Sigmoid colon (tissue), 7 donors: ENCODE measurements around the gene LPIN3. TPM values are rescaled to one million over a fixed set of nuclear protein-coding genes. Genes with fewer than 3 reads are reported as not detected.

Experiments used
- DNase-seq: peaks from one replicate; pipeline ENCODE4 v3.0.0-alpha.2; 2019
- H3K27ac ChIP-seq, 4 donors: fragments of 200-600 bp; sonication (generic); one replicate each; pipeline ENCODE4 v1.5.1; 2016 to 2019; ENCODE audit warnings: mild to moderate bottlenecking in 1 of 4
- H3K27me3 ChIP-seq, 3 donors: fragments of 200-600 bp; sonication (generic); one replicate each; pipeline ENCODE4 v1.5.1; 2019; ENCODE audit warnings: mild to moderate bottlenecking in 1 of 3
- H3K36me3 ChIP-seq, 4 donors: fragments of 200-600 bp; sonication (generic); one replicate each; pipeline ENCODE4 v1.5.1; 2016 to 2019
- H3K4me1 ChIP-seq, 4 donors: fragments of 200-600 bp; sonication (generic); one replicate each; pipeline ENCODE4 v1.5.1; 2017 to 2019
- H3K4me3 ChIP-seq, 4 donors: fragments of 200-600 bp; sonication (generic); one replicate each; pipeline ENCODE4 v1.5.1; 2017 to 2019; ENCODE audit warnings: mild to moderate bottlenecking in 2 of 4, moderate library complexity in 1 of 4
- H3K9me3 ChIP-seq, 4 donors: fragments of 200-600 bp in 3 of 4; sonication (generic) in 3 of 4; one replicate each; pipeline versions ENCODE4 v1.5.1 to v1.6.1; 2013 to 2019
- EP300 ChIP-seq, 4 donors: sonication (generic); formaldehyde crosslinking; IDR thresholded peaks; one replicate each; pipeline ENCODE4 v1.6.1; 2017; ENCODE audit warnings: antibody characterized with exemption in 4 of 4
- POLR2A ChIP-seq, 2 donors: fragments of 450-650 bp; IDR thresholded peaks; one replicate each; pipeline ENCODE4 v1.6.1; 2016; ENCODE audit warnings: antibody characterized with exemption in 2 of 2, mild to moderate bottlenecking in 2 of 2, moderate library complexity in 2 of 2
- POLR2AphosphoS5 ChIP-seq, 4 donors: sonication (generic); formaldehyde crosslinking; IDR thresholded peaks; one replicate each; pipeline ENCODE4 v1.6.1; 2017; ENCODE audit warnings: antibody characterized with exemption in 4 of 4
- WGBS, 2 donors: extraction: QIAGEN DNeasy Blood & Tissue Kit; methylation state at CpG; one replicate each; pipeline ENCODE4 v1.1.7; 2013; 5-methylcytosine and 5-hydroxymethylcytosine counted together
- intact Hi-C: fragments of 100-400 bp; cut with DNase I; formaldehyde crosslinking; loops from one replicate; pipeline ENCODE4 v1.15.1; 2023
- polyA plus RNA-seq, 3 donors: library from polyadenylated mRNA; stranded (reverse); fragments of 200-250 nt; gene quantifications; one replicate each; pipeline ENCODE4 v1.2.3, GENCODE V29; 2013
- total RNA-seq, 4 donors: library from RNA; depleted of rRNA; stranded (reverse); fragments of >200 nt; gene quantifications; one replicate each; pipeline ENCODE4 v1.1.0, GENCODE V29; 2016
- TF ChIP-seq, protein P1 (sequence below), 4 experiments: fragments of 450-650 bp in 3 of 4; fragments of 200-600 bp in 1 of 4; IDR thresholded peaks; one replicate each; pipeline ENCODE4 v1.5.1; 2016 to 2019; ENCODE audit warnings: antibody characterized with exemption in 4 of 4, mild to moderate bottlenecking in 3 of 4, moderate library complexity in 2 of 4
- donor health status: healthy with polysubstance abuse.
- donor health status: Bipolar disorder and iron deficiency.
- donor health status: healthy.

The LPIN3 gene
- total and polyA plus RNA-seq, 7 donors, result 6.7 to 50.9 (median 12.3) TPM

- no peak overlapping the region for H3K4me3 ChIP-seq
- TF ChIP-seq EP300 (IDR thresholded peaks at IDR 0.05) (no peak), POLR2AphosphoS5 (IDR thresholded peaks at IDR 0.05) (peak in 1 of 4 donors; percentile 45)
- 79% methylated on average over 14 of the region's 14 CpGs for WGBS, 2 donors
- H3K4me1 ChIP-seq, result peaks cover 0 to 6% (median 0%) of the 10 kb centered on the region in 4 donors
- no peaks in the 10 kb centered on the region for H3K36me3 ChIP-seq
- no peaks in the 10 kb centered on the region for H3K9me3 ChIP-seq
- peak overlapping the region in 1 of 4 donors; percentile 1 for H3K27ac ChIP-seq
- intact Hi-C loops, result no loop called here
- DNase-seq, result peak; percentile 41
- H3K27me3 ChIP-seq, result no peaks in the 10 kb centered on the region
These were observed 46.1 kb downstream of the LPIN3 start for GRCh38 chr20:41386502-41387427.

GRCh38 chr20:41387444-41387851, 46.8 kb downstream of the LPIN3 start:
- DNase-seq, result no peak
- intact Hi-C loops, result no loop called here
- no peaks in the 10 kb centered on the region for H3K9me3 ChIP-seq
- TF ChIP-seq EP300 (IDR thresholded peaks at IDR 0.05) (no peak), POLR2A (IDR thresholded peaks at IDR 0.05) (no peak), POLR2AphosphoS5 (IDR thresholded peaks at IDR 0.05) (no peak)
- TF ChIP-seq, protein P1, sequence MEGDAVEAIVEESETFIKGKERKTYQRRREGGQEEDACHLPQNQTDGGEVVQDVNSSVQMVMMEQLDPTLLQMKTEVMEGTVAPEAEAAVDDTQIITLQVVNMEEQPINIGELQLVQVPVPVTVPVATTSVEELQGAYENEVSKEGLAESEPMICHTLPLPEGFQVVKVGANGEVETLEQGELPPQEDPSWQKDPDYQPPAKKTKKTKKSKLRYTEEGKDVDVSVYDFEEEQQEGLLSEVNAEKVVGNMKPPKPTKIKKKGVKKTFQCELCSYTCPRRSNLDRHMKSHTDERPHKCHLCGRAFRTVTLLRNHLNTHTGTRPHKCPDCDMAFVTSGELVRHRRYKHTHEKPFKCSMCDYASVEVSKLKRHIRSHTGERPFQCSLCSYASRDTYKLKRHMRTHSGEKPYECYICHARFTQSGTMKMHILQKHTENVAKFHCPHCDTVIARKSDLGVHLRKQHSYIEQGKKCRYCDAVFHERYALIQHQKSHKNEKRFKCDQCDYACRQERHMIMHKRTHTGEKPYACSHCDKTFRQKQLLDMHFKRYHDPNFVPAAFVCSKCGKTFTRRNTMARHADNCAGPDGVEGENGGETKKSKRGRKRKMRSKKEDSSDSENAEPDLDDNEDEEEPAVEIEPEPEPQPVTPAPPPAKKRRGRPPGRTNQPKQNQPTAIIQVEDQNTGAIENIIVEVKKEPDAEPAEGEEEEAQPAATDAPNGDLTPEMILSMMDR (IDR thresholded peaks at IDR 0.05), result no peak
- WGBS, 2 donors, result 51 to 59% methylated on average over 9 of the region's 9 CpGs
- H3K36me3 ChIP-seq, result no peaks in the 10 kb centered on the region
- no peaks in the 10 kb centered on the region for H3K27me3 ChIP-seq
- H3K4me3 ChIP-seq, result no peak overlapping the region
- H3K4me1 ChIP-seq, result peaks cover 0 to 6% (median 0%) of the 10 kb centered on the region in 4 donors
- H3K27ac ChIP-seq, result peak overlapping the region in 1 of 4 donors; percentile 1

DNA sequence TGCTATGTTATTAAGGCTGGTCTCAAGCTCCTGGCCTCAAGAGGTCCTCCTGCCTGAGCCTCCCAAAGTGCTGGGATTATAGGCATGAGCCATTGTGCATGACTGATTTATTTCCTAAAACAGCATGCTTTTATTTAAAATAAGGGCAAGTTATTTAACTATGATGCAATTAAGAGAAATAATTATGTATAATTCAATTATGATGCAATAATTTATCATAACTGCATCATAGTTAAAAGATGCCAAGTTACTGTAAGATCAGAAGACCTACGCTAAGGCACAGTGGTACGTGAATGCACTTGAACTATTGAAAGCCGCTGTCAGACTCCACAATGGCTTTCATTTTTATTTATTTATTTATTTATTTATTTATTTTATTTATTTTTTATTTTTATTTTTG, 50.3 kb downstream of the LPIN3 start:
- no peaks in the 10 kb centered on the region for H3K9me3 ChIP-seq
- no peak overlapping the region for H3K4me3 ChIP-seq
- H3K27me3 ChIP-seq, result peaks cover 0 to 4% (median 0%) of the 10 kb centered on the region in 3 donors
- no peaks in the 10 kb centered on the region for H3K36me3 ChIP-seq
- DNase-seq, result no peak
- H3K4me1 ChIP-seq, result peaks cover 0 to 34% (median 11%) of the 10 kb centered on the region in 4 donors
- intact Hi-C loops, result no loop called here
- no peak overlapping the region for H3K27ac ChIP-seq
- TF ChIP-seq POLR2AphosphoS5 (IDR thresholded peaks at IDR 0.05), result no peak
- TF ChIP-seq, protein P1 (IDR thresholded peaks at IDR 0.05), result no peak
- TF ChIP-seq POLR2A (IDR thresholded peaks at IDR 0.05), result no peak
- TF ChIP-seq EP300 (IDR thresholded peaks at IDR 0.05), result no peak
- 98 to 99% methylated on average over 3 of the region's 3 CpGs for WGBS, 2 donors

GRCh38 chr20:41391587-41392001, 51.0 kb downstream of the LPIN3 start:
- no peak for DNase-seq
- intact Hi-C loops, result no loop called here
- peaks cover 0 to 41% (median 11%) of the 10 kb centered on the region in 4 donors for H3K4me1 ChIP-seq
- H3K27me3 ChIP-seq, result peaks cover 0 to 4% (median 0%) of the 10 kb centered on the region in 3 donors
- WGBS, 2 donors, result 96% methylated on average over 10 of the region's 10 CpGs
- TF ChIP-seq, protein P1 (IDR thresholded peaks at IDR 0.05), result no peak
- TF ChIP-seq POLR2AphosphoS5 (IDR thresholded peaks at IDR 0.05), result no peak
- TF ChIP-seq EP300 (IDR thresholded peaks at IDR 0.05), result no peak
- no peak for TF ChIP-seq POLR2A (IDR thresholded peaks at IDR 0.05)
- H3K4me3 ChIP-seq, result no peak overlapping the region
- no peaks in the 10 kb centered on the region for H3K36me3 ChIP-seq
- peak overlapping the region in 2 of 4 donors; percentile 41 to 66 for H3K27ac ChIP-seq
- H3K9me3 ChIP-seq, result no peaks in the 10 kb centered on the region

- Histone ChIP-seq H3K27me3 (peaks cover 0 to 4% (median 0%) of the 10 kb centered on the region in 3 donors), H3K4me3 (no peak overlapping the region), H3K9me3 (no peaks in the 10 kb centered on the region), H3K36me3 (no peaks in the 10 kb centered on the region), H3K27ac (peak overlapping the region; percentile 31 to 66 (median 42)), H3K4me1 (peaks cover 0 to 39% (median 11%) of the 10 kb centered on the region in 4 donors)
- no peak for DNase-seq
- WGBS, 2 donors, result 90 to 92% methylated on average over 1 of the region's 1 CpG
- intact Hi-C loops, result no loop called here
- no peak for TF ChIP-seq EP300 (IDR thresholded peaks at IDR 0.05)
- TF ChIP-seq POLR2AphosphoS5 (IDR thresholded peaks at IDR 0.05), result no peak
- TF ChIP-seq POLR2A (IDR thresholded peaks at IDR 0.05), result no peak
- TF ChIP-seq, protein P1 (IDR thresholded peaks at IDR 0.05), result no peak
These were observed 51.7 kb downstream of the LPIN3 start for GRCh38 chr20:41392295-41392694.
